ENCODE data around the gene PLEKHF1. TPM values are rescaled to one million over a fixed set of nuclear protein-coding genes. Genes with fewer than 3 reads are reported as not detected.
"Not testable (repeated sequence)": the region's sequence is repeated elsewhere in the genome, so short reads cannot be mapped to it uniquely, and the experiment has no call there.

The PLEKHF1 gene
- total RNA-seq, 8 experiments from 2014 or later = 1.1 to 15.3 (median 1.4) TPM

GRCh38 chr19:29662604-29663404 is 2.5 kb upstream of the PLEKHF1 start:
- 0 to 76% (median 48%) methylated on average over 1 to 7 of the region's 17 CpGs; no CpG with 5 or more reads in 3 of the 10 experiments for WGBS, 10 experiments
- Histone ChIP-seq H3K4me1 (replicated peaks in 1 of 2) (peaks cover 18 to 22% of the 10 kb centered on the region in 2 donors), H3K27ac (no peak overlapping the region), H3K4me3 (no peak overlapping the region)
- ATAC-seq (replicated peaks in 6 of 8) = peak in 2 of 8 experiments; percentile 43 to 50
- in situ Hi-C loops (cut with MboI; ENCODE audit: low pct_unique_long_range_greater_than_20kb in 2 of 9, low sequenced_read_pairs in 9 of 9, unreplicated experiment in 9 of 9) = no loop called here

DNA sequence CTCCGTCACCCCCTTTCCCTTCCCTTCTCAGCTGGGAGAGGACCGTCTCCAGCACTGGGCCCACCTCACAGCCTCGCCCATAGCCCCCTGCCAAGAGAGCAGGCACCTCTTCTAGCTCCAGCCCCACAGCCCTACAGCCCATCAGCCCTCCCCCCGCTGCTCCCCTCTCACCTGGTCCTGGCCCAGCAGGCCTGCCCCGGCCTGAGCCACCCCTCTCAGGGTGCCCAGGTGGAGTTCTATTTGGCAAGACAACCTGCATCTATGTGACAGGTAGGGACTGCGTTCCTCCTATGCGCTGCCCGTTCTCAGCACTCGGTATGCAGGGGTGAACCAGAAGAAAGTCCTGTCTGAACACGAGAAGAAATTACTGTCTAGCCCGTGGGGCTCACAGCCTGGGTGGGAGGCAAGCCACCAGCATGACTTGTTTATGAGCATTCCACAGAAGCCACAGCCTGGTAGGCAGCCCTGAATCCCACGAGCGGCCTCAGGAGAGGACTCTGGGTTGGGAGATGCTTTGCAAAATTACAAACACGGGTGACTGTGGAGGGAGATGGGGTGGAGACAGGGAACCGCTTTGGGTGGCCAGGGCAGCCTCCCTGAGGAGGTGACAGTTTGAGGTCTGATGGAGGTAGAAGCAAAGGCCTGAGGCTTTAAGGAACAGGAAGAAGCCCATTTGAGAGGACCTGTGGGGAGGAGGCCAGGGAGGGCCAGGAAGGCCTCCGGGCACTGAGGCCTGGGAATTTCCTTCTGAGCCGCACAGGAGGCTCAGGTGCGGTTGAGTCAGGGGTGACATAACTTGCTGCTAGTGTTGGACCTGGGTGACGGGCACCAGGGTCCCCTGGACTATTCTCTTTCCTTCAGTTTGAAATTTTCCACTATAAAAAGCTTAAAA is 1.2 kb upstream of the PLEKHF1 start:
- Histone ChIP-seq H3K4me3 (no peak overlapping the region), H3K27ac (no peak overlapping the region), H3K4me1 (replicated peaks in 1 of 2) (peaks cover 18 to 22% of the 10 kb centered on the region in 2 donors)
- 36 to 100% (median 78%) methylated on average over 1 to 7 of the region's 19 CpGs; no CpG with 5 or more reads in 4 of the 10 experiments for WGBS, 10 experiments
- in situ Hi-C loops (cut with MboI; ENCODE audit: low pct_unique_long_range_greater_than_20kb in 2 of 9, low sequenced_read_pairs in 9 of 9, unreplicated experiment in 9 of 9) = no loop called here
- ATAC-seq (replicated peaks in 6 of 8) = no peak

DNA sequence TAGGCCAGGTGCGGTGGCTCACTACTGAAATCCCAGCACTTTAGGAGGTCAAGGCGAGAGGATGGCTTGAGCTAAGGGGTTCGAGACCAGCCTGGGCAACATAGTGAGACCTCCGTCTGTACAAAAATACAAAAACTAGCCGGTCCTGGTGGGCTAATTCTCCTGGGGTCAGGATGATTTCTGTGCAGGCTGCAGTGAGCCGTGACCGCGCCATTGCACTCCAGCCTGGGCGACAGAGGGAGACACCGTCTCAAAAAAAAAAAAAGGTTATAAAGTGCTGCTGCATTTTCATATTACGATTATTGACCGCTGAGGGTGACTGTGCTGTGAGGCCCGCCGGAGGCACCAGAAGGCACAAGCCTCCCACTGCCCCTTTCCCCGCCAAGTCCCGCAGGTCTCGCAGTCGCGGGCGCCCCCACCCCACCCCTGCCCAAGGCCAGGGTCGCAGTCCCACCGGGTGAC is 477 bp upstream of the PLEKHF1 start:
- peaks cover 18 to 22% of the 10 kb centered on the region in 2 donors for H3K4me1 ChIP-seq (replicated peaks in 1 of 2)
- H3K4me3 ChIP-seq = peak overlapping the region; percentile 47 to 88 (median 60)
- ATAC-seq (replicated peaks in 6 of 8) = peak in 5 of 8 experiments; percentile 0 to 72 (median 63)
- no peak overlapping the region for H3K27ac ChIP-seq
- in situ Hi-C loops (cut with MboI; ENCODE audit: low pct_unique_long_range_greater_than_20kb in 2 of 9, low sequenced_read_pairs in 9 of 9, unreplicated experiment in 9 of 9) = no loop called here
- WGBS, 10 experiments = 39 to 71% (median 56%) methylated on average over 1 to 8 of the region's 22 CpGs; no CpG with 5 or more reads in 4 of the 10 experiments

DNA sequence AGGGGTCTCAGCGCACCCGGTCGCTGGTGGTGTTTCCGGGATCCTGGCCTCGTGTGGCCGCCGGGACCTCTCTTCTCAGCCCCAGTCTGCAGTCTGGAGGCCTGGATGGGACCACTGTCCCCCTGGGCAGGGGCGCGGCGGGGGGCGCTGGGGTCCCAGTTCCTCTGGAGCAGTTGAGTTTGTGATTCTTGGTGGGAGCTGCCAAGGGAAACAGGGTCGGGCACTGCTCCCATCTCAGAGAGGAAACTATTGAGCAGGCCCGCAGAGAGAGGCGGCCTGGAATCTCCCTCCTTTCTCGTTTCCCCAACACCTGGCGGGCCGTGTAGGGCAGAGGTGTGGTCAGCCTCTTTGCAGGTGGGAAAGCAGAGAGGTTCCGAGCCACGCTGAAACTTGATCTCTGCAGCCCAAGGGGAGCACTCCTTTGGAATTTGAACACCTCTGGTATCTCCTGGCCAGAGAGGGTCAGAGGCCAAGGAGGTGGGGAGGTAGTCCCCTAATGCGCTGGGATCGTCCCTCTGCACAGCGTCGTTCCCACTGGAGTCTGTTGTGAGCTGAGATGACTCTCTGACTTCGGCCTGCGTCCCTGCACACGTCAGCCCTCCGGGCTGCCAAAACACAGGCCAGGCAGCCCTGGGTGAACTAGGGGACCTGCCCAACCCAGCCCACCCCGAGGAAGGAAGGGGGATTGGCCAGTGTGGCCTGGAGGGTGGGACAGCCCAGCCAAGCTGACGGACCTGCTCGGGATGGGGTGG is 741 bp downstream of the PLEKHF1 start:
- peak in 5 of 8 experiments; percentile 1 to 12 (median 6) for ATAC-seq (replicated peaks in 6 of 8)
- in situ Hi-C loops (cut with MboI; ENCODE audit: low pct_unique_long_range_greater_than_20kb in 2 of 9, low sequenced_read_pairs in 9 of 9, unreplicated experiment in 9 of 9) = no loop called here

GRCh38 chr19:29666578-29667386 is 1.5 kb downstream of the PLEKHF1 start:
- peak in 4 of 8 experiments; percentile 4 to 44 (median 36) for ATAC-seq (replicated peaks in 6 of 8)
- Histone ChIP-seq H3K4me3 (peak overlapping the region in 3 of 5 donors; percentile 47 to 88 (median 67)), H3K27ac (no peak overlapping the region)

More for the DNA sequence above, 741 bp downstream of the PLEKHF1 start:
- no peak overlapping the region for H3K27ac ChIP-seq
- 0 to 8% (median 5%) methylated on average over 4 to 6 of the region's 30 CpGs; no CpG with 5 or more reads in 6 of the 10 experiments for WGBS, 10 experiments
- peak overlapping the region; percentile 47 to 88 (median 60) for H3K4me3 ChIP-seq
- peaks cover 18 to 22% of the 10 kb centered on the region in 2 donors for H3K4me1 ChIP-seq (replicated peaks in 1 of 2)

GRCh38 chr19:29667387-29667783 is 2.1 kb downstream of the PLEKHF1 start:
- Histone ChIP-seq H3K4me3 (no peak overlapping the region), H3K4me1 (replicated peaks in 1 of 2) (peaks cover 14 to 17% of the 10 kb centered on the region in 2 donors), H3K27ac (no peak overlapping the region)
- in situ Hi-C loops (cut with MboI; ENCODE audit: low pct_unique_long_range_greater_than_20kb in 2 of 9, low sequenced_read_pairs in 9 of 9, unreplicated experiment in 9 of 9) = no loop called here
- no peak for ATAC-seq (replicated peaks in 6 of 8)
- WGBS, 10 experiments = 10 to 93% (median 78%) methylated on average over 2 to 3 of the region's 11 CpGs; no CpG with 5 or more reads in 6 of the 10 experiments

More at GRCh38 chr19:29666578-29667386, 1.5 kb downstream of the PLEKHF1 start:
- WGBS, 10 experiments = 5 to 80% (median 25%) methylated on average over 2 to 13 of the region's 20 CpGs; no CpG with 5 or more reads in 2 of the 10 experiments
- H3K4me1 ChIP-seq (replicated peaks in 1 of 2) = peaks cover 18 to 22% of the 10 kb centered on the region in 2 donors
- in situ Hi-C loops (cut with MboI; ENCODE audit: low pct_unique_long_range_greater_than_20kb in 2 of 9, low sequenced_read_pairs in 9 of 9, unreplicated experiment in 9 of 9) = no loop called here

- 87 to 100% (median 92%) methylated on average over 1 to 3 of the region's 7 CpGs; no CpG with 5 or more reads in 7 of the 10 experiments for WGBS, 10 experiments
Observed at GRCh38 chr19:29667901-29668341, 2.7 kb downstream of the PLEKHF1 start.

DNA sequence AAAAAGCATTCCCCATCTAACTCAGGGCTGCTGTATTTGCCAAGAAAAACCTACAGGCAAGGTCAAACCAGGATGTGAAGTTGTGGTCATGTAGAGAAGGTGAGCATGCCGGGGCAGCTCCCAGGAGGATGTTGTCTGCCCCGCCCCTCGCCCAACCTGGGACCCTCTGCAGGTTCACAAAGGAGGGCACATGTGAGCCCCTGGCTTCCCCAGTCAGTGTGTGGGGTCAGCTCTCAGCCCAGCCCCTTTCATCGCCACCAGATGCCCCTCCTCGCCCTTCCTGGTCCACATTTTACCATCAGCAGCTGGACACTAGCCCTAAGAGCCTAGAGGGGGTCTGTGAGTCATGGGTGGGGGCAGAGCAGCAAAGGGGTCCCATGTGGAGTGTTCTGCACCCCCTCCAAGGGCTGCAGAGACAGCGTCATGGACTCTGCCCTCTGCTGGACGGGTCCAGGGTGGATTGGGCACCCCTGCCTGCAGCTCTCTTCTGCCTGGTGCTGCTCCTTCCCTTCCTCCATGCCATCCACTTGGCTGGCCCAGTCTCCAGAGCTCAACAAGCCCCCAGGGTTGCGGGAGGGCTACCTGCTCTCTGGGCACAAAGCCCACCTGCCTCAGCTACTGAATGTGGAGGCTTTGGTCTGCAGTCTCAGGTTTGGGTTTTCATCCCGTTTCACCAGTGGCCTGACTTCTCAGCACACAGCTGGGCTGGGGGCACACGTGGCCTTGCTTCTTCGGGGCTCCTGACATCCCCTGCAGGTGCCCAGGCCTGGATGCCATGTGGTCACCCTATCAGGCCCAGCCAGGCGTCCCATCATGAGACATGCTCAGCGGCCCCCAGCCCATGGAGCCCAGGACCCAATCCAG is 3.7 kb downstream of the PLEKHF1 start:
- ATAC-seq (replicated peaks in 6 of 8) = no peak
- no peak overlapping the region for H3K27ac ChIP-seq
- in situ Hi-C loops (cut with MboI; ENCODE audit: low pct_unique_long_range_greater_than_20kb in 2 of 9, low sequenced_read_pairs in 9 of 9, unreplicated experiment in 9 of 9) = no loop called here
- WGBS, 10 experiments = 31 to 100% (median 84%) methylated on average over 1 to 4 of the region's 13 CpGs; no CpG with 5 or more reads in 5 of the 10 experiments
- no peak overlapping the region for H3K4me3 ChIP-seq
- peaks cover 13 to 14% of the 10 kb centered on the region in 2 donors for H3K4me1 ChIP-seq (replicated peaks in 1 of 2)

More at GRCh38 chr19:29667901-29668341, 2.7 kb downstream of the PLEKHF1 start:
- Histone ChIP-seq H3K4me3 (no peak overlapping the region), H3K4me1 (replicated peaks in 1 of 2) (peaks cover 13 to 14% of the 10 kb centered on the region in 2 donors), H3K27ac (no peak overlapping the region)
- no peak for ATAC-seq (replicated peaks in 6 of 8)
- in situ Hi-C loops (cut with MboI; ENCODE audit: low pct_unique_long_range_greater_than_20kb in 2 of 9, low sequenced_read_pairs in 9 of 9, unreplicated experiment in 9 of 9) = no loop called here

GRCh38 chr19:29670255-29670654 is 5.0 kb downstream of the PLEKHF1 start:
- peaks cover 12 to 13% of the 10 kb centered on the region in 2 donors for H3K4me1 ChIP-seq (replicated peaks in 1 of 2)
- in situ Hi-C loops (cut with MboI; ENCODE audit: low pct_unique_long_range_greater_than_20kb in 2 of 9, low sequenced_read_pairs in 9 of 9, unreplicated experiment in 9 of 9) = no loop called here
- WGBS, 10 experiments = 33 to 100% (median 81%) methylated on average over 1 to 4 of the region's 5 CpGs; no CpG with 5 or more reads in 2 of the 10 experiments
- no peak overlapping the region for H3K27ac ChIP-seq
- no peak for ATAC-seq (replicated peaks in 6 of 8)
- no peak overlapping the region for H3K4me3 ChIP-seq

GRCh38 chr19:29671026-29671392 is 5.7 kb downstream of the PLEKHF1 start:
- H3K4me3 ChIP-seq; in situ Hi-C loops (cut with MboI; ENCODE audit: low pct_unique_long_range_greater_than_20kb in 2 of 9, low sequenced_read_pairs in 9 of 9, unreplicated experiment in 9 of 9); H3K27ac ChIP-seq; ATAC-seq (replicated peaks in 6 of 8): not testable (repeated sequence)
- peaks cover 11 to 13% of the 10 kb centered on the region in 2 donors for H3K4me1 ChIP-seq (replicated peaks in 1 of 2)
- WGBS, 10 experiments = 76 to 97% (median 92%) methylated on average over 2 to 6 of the region's 6 CpGs; no CpG with 5 or more reads in 2 of the 10 experiments

Measured in motor neuron (in vitro differentiated cells).